MCF 10A (cell line): ENCODE results near the gene SOHLH2. TPM values are rescaled to one million over a fixed set of nuclear protein-coding genes. Genes with fewer than 3 reads are reported as not detected.
A peak's percentile ranks its signal among the peaks of the same experiment; 100 is the strongest.

ENCODE experiments used
- BruUV-seq: library from RNA; stranded (reverse); fragments of 400-500 nt; replicated peaks from 2 replicates; lab custom pipeline; 2021; lab: Mats Ljungman, UMichigan
- CTCF ChIA-PET: fragments of 300-600 bp; sonication (Branson Sonifier 250); formaldehyde crosslinking; extraction: SDS; loops from one replicate; lab custom pipeline; 2021; ENCODE audit warnings: antibody characterized with exemption, inconsistent platforms; lab: Yijun Ruan, JAX
- POLR2A ChIA-PET: fragments of 300-600, 350-650 bp; sonication (Branson Sonifier 250); formaldehyde crosslinking; extraction: SDS; loops from one replicate; lab custom pipeline; 2020; ENCODE audit warnings: antibody characterized with exemption, inconsistent platforms; lab: Yijun Ruan, JAX
- DNase-seq: peaks from one replicate; pipeline ENCODE4 v3.0.0-alpha.2; 2018; ENCODE audit not compliant: unreplicated experiment
- H3K27ac Mint-ChIP-seq: one replicate; pipeline ENCODE4 v1.8.0; 2022; ENCODE audit warnings: mild to moderate bottlenecking, low read depth, mixed read lengths; ENCODE audit not compliant: unreplicated experiment
- H3K27me3 Mint-ChIP-seq: one replicate; pipeline ENCODE4 v1.8.0; 2022; ENCODE audit warnings: mixed read lengths; ENCODE audit not compliant: insufficient read depth, unreplicated experiment
- H3K36me3 Mint-ChIP-seq: one replicate; pipeline ENCODE4 v1.8.0; 2022; ENCODE audit warnings: mild to moderate bottlenecking, moderate library complexity, mixed read lengths; ENCODE audit not compliant: insufficient read depth, unreplicated experiment
- H3K4me1 Mint-ChIP-seq: one replicate; pipeline ENCODE4 v1.8.0; 2022; ENCODE audit warnings: mixed read lengths; ENCODE audit not compliant: insufficient read depth, unreplicated experiment
- H3K4me3 Mint-ChIP-seq: one replicate; pipeline ENCODE4 v1.8.0; 2022; ENCODE audit warnings: mild to moderate bottlenecking, moderate library complexity, mixed read lengths; ENCODE audit not compliant: unreplicated experiment
- H3K9me3 Mint-ChIP-seq: one replicate; pipeline ENCODE4 v1.8.0; 2022; ENCODE audit warnings: mixed read lengths; ENCODE audit not compliant: unreplicated experiment
- CTCF ChIP-seq: fragments of 200-600 bp; IDR thresholded peaks from one replicate; pipeline ENCODE4 v1.8.0; 2022; ENCODE audit warnings: antibody characterized with exemption, mild to moderate bottlenecking; ENCODE audit not compliant: unreplicated experiment
- intact Hi-C: fragments of 100-400 bp; cut with micrococcal nuclease; formaldehyde crosslinking; loops from 2 replicates; pipeline ENCODE4 v1.14.1; 2022
- total RNA-seq: library from RNA; stranded (reverse); gene quantifications from 2 replicates; pipeline ENCODE4 v1.2.3, GENCODE V29; 2022

Gene SOHLH2
- total RNA-seq, 1 experiment from 2014 or later: 1.2 TPM

- POLR2A ChIA-PET: no interaction called here
- Mint-ChIP-seq H3K36me3 (no peaks in the 10 kb centered on the region), H3K9me3 (no peaks in the 10 kb centered on the region), H3K4me1 (no peaks in the 10 kb centered on the region), H3K27me3 (no peaks in the 10 kb centered on the region), H3K27ac (no peak overlapping the region), H3K4me3 (no peak overlapping the region)
- no peak for DNase-seq
- CTCF ChIA-PET: interaction anchor here (0.6 kb wide), 1 partner anchor 126 kb away, joined by 3 read pairs; no protein-coding TSS in a partner anchor
- no peak for TF ChIP-seq CTCF
- BruUV-seq: no TSS peak
- intact Hi-C loops: no loop called here
Measured at GRCh38 chr13:36212789-36213188, 1.6 kb downstream of the SOHLH2 start.

- H3K9me3 Mint-ChIP-seq: no peaks in the 10 kb centered on the region
- H3K27ac Mint-ChIP-seq: no peak overlapping the region
- H3K27me3 Mint-ChIP-seq: no peaks in the 10 kb centered on the region
- no peaks in the 10 kb centered on the region for H3K4me1 Mint-ChIP-seq
- no peaks in the 10 kb centered on the region for H3K36me3 Mint-ChIP-seq
- TF ChIP-seq CTCF: no peak
- H3K4me3 Mint-ChIP-seq: no peak overlapping the region
- DNase-seq: no peak
- ChIA-PET POLR2A (no interaction called here), CTCF (no interaction called here)
- BruUV-seq: no TSS peak
- intact Hi-C loops: no loop called here
Measured at GRCh38 chr13:36211567-36211966, 2.8 kb downstream of the SOHLH2 start.

- intact Hi-C loops: no loop called here
Measured at GRCh38 chr13:36210738-36211137, 3.6 kb downstream of the SOHLH2 start.

GRCh38 chr13:36207672-36208071, 6.7 kb downstream of the SOHLH2 start:
- CTCF ChIA-PET: interaction anchor here (0.7 to 1.3 kb wide), 4 partner anchors 9 to 230 kb away, joined by 3 to 5 read pairs (median 4); no protein-coding TSS in a partner anchor
- Mint-ChIP-seq H3K4me3 (no peak overlapping the region), H3K27ac (no peak overlapping the region), H3K9me3 (no peaks in the 10 kb centered on the region), H3K27me3 (no peaks in the 10 kb centered on the region), H3K36me3 (no peaks in the 10 kb centered on the region), H3K4me1 (no peaks in the 10 kb centered on the region)
- BruUV-seq: no TSS peak
- peak; percentile 34 for DNase-seq
- POLR2A ChIA-PET: interaction anchor here (1.2 kb wide), 1 partner anchor 9 kb away, joined by 5 read pairs; no protein-coding TSS in a partner anchor
- peak; percentile 13 for TF ChIP-seq CTCF
- intact Hi-C loops: loop anchor here (1.0 kb wide), 1 partner anchor 229 kb away; no protein-coding TSS in a partner anchor

More at GRCh38 chr13:36210738-36211137, 3.6 kb downstream of the SOHLH2 start:
- Mint-ChIP-seq H3K4me1 (no peaks in the 10 kb centered on the region), H3K9me3 (no peaks in the 10 kb centered on the region), H3K4me3 (no peak overlapping the region), H3K36me3 (no peaks in the 10 kb centered on the region), H3K27ac (no peak overlapping the region), H3K27me3 (no peaks in the 10 kb centered on the region)
- DNase-seq: no peak
- TF ChIP-seq CTCF: no peak
- CTCF ChIA-PET: no interaction called here
- no TSS peak for BruUV-seq
- POLR2A ChIA-PET: no interaction called here
